HG03064 (cell line): Measurements from ENCODE around the gene TIAL1.
A peak's percentile ranks its signal among the peaks of the same experiment; 100 is the strongest.
"Not testable (repeated sequence)": the region's sequence is repeated elsewhere in the genome, so short reads cannot be mapped to it uniquely, and the experiment has no call there.

Experiments used
- ATAC-seq: cut with Tn5 transposase; IDR thresholded peaks from one replicate; pipeline ENCODE4 v1.9.1; 2021; ENCODE audit warnings: low read depth; ENCODE audit not compliant: unreplicated experiment

Gene TIAL1

GRCh38 chr10:119596537-119597404, at the start of gene TIAL1:
Gene TIAL1, minus strand, starts transcription at chr10:119596964. Its CDS starts 499 bp downstream, at chr10:119596465.
- peak; percentile 85 for ATAC-seq

- ATAC-seq, result no peak
Observed at GRCh38 chr10:119644994-119645393, 48.2 kb upstream of the TIAL1 start.

GRCh38 chr10:119644205-119644814, 47.5 kb upstream of the TIAL1 start:
- ATAC-seq, result no peak

- ATAC-seq, result no peak
Observed at GRCh38 chr10:119643306-119644204, 46.8 kb upstream of the TIAL1 start.

- ATAC-seq, result no peak
Observed at GRCh38 chr10:119642556-119643111, 45.9 kb upstream of the TIAL1 start.

GRCh38 chr10:119640875-119641526, 44.2 kb upstream of the TIAL1 start:
- no peak for ATAC-seq

GRCh38 chr10:119640384-119640783, 43.6 kb upstream of the TIAL1 start:
- ATAC-seq, result no peak

- no peak for ATAC-seq
Observed at GRCh38 chr10:119638982-119639381, 42.2 kb upstream of the TIAL1 start.

- ATAC-seq, result no peak
Observed at GRCh38 chr10:119637631-119638030, 40.9 kb upstream of the TIAL1 start.

- no peak for ATAC-seq
Observed at GRCh38 chr10:119634219-119634544, 37.4 kb upstream of the TIAL1 start.

GRCh38 chr10:119633538-119634218, 36.9 kb upstream of the TIAL1 start:
- no peak for ATAC-seq

GRCh38 chr10:119630300-119630699, 33.5 kb upstream of the TIAL1 start:
- no peak for ATAC-seq

GRCh38 chr10:119625570-119626280, 29.0 kb upstream of the TIAL1 start:
- ATAC-seq, result no peak

GRCh38 chr10:119621078-119621384, 24.3 kb upstream of the TIAL1 start:
- no peak for ATAC-seq

GRCh38 chr10:119620241-119621077, 23.7 kb upstream of the TIAL1 start:
- ATAC-seq, result no peak

- ATAC-seq, result not testable (repeated sequence)
Observed at GRCh38 chr10:119619811-119620210, 23.0 kb upstream of the TIAL1 start.

GRCh38 chr10:119619215-119619614, 22.5 kb upstream of the TIAL1 start:
- no peak for ATAC-seq

GRCh38 chr10:119616882-119617570, 20.3 kb upstream of the TIAL1 start:
- ATAC-seq, result no peak
